HuH-7 (cell line): ENCODE data around the gene RFPL1.

Experiments
- DNase-seq: peaks from one replicate; pipeline ENCODE4 v3.0.0; 2011; ENCODE audit warnings: low spot score

RFPL1 gene

DNA sequence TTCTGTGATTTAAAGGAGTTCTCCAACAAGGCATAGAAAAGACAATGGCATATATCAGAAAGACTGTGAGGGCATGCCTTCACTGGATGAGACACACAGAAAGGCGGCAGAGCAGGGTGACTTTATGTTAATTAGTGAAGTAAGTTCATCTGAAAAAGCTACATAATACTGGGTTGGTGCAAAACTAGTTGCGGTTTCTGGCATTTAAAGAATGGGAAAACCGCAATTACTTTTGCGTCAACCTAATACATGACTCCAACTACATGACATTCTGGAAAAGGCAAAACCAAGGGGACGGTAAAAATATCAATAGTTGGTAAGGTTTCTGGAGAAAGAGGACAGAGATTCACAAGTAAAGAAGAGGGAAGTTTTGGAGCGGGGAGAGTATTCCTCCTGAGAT lies 5.1 kb downstream of the RFPL1 start:
- no peak for DNase-seq

DNA sequence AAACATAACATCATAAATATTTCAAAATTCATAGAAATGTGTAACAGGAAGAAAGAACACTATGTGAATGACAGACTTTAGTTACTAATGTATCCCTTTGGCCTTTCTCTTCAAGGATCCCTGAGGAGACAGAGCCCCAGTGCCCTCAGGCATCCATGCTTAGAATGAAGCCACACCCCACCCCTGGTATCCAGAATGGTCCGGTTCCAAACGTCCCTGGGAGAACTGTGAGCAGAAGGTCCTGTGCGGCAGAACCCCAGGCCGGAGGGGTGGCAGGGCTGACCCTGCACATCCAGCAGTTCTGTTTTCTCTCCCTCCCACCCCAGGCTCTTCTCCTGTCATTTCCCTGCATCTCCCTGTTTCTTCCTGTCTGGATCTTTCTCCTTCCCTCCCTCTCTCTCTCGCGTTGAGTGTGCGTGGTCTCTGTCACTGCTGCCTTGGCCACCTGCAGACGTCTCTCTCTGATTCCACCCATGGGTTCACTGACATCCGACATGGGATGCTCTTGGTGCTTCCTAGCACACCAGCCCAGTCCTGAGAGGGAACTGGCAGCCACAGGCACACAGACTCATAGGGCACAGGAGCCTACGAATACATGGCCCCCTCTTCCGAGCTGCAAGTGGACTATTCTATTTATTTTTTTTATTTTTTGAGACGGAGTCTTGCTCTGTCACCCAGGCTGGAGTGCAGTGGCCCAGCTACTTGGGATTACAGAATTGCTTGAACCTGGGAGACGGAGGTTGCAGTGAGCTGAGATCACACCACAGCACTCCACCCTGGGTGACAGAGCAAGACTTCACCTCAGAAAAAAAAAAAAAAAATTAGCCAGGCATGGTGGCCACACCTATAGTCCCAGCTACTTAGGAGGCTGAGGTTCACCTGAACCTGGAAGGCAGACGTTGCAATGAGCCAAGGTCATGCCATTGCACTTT lies 5.7 kb downstream of the RFPL1 start:
- DNase-seq: no peak

DNA sequence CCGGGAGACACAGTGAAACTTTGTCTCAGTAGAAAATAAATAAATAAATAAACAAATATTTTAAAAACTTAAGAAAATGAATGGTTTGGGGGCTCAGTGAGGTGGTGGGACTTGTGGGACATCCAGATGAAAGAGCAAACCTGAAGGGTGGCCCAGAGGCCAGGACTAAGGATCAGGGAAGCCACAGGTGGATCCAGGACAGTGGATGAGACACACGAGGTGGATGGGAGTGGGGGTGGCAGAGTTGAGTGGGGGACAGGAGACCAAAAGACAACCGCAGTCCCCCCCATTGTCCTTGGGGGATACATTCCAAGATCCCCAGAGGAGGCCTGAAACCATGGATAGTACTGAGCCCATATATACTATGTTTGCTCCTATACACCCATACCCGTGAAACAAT lies 7.1 kb downstream of the RFPL1 start:
- no peak for DNase-seq

DNA sequence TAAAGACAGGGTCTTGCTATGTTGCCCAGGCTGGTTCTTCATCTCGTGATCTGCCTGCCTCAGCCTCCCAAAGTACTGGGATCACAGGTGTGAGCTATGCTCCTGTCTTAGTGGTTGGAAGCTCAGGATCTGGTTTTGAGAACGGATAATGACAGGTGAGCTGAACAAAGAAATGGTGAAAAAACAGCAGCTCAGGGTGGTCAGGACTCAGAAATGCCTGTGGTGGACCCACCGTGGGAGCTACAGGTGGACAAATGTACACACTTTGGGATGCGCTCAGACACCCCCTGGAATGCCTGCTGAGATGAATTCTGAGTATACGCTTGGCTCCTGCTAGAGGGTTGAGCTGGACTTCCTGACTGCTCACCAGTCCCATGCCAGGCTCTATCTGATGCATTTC lies 9.5 kb downstream of the RFPL1 start:
- DNase-seq: no peak

DNA sequence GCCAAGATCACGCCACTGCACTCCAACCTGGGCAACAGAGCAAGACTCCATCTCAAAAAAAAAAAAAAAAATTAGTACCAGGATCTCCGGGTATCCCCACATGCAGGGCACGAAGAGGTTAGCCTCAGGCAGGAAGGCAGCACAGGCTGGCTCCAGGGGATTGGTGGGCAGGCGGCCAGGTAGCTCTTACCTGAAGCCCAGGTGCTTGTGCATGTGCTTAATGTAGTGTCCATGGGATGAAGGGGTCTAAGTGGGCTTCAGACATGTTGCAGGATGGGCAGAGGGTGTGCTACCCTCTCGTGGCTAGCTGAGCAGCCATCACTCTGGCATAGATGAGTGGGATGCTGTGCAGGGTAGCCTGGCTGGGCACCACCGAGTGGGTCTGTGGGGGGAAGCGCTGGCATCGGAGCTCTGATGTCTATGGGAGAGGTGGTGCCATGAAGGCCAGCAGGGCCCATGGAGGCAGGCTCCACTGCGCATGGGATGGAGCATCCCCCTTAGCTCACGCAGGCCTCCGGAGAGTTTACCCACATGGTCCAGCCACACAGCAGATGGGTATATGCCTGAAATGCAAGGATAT lies 11.0 kb downstream of the RFPL1 start:
- DNase-seq: no peak

DNA sequence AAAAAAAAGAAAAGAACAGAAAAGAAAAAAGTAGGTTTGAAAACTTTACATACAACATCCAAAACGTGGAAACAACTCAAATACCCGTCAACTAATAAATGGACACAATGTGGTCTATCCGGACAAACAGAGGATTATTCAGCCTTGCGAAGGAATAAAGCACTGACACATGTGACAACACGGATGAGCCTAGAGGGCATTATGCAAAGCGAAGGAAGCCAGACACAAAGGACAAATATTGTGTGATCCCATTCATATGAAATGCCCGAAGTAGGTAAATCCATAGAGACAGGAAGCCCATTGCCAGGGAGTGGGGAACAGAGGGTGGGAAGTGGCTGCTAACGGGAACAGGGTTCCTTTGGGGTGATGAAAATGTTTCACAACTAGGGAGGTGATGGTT lies 11.8 kb downstream of the RFPL1 start:
- no peak for DNase-seq

DNA sequence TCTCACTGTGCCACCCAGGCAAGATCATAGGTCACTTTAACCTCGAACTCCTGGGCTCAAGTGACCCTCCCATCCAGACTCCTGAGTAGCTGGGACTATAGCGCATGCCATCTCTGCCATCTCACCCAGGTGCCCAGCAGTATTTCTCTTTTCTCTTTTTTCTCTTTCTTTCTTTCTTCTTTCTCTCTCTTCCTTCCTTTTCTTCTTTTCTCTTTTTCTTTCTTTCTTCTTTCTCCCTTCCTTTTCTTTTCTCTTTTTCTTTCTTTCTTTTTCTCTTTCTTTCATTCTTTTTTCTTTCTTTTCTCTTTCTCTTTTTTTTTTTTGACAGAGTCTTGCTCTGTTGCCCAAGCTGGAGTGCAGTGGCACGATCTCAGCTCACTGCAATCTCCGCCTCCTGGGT lies 13.5 kb downstream of the RFPL1 start:
- DNase-seq: no peak

DNA sequence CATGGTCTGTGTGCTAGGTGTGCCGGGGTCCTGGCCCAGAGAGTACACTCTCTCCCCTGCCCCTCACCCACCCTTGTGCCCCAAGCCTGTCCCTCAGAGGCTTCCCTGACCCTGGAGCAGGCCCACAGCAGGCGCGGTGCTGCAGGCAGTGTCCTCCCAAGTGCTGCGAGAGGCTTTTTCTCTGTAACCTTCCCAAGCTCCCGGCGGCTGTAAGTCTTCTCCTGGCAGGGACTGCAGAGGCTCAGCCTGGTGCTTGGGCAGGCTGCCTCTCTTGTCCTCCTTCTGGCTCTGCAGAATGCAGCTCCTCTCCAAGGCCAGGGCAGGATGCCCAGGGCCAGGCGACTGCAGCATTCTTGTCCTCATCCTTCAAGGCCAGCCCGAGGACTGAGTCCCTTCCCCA lies 15.9 kb downstream of the RFPL1 start:
- no peak for DNase-seq

DNA sequence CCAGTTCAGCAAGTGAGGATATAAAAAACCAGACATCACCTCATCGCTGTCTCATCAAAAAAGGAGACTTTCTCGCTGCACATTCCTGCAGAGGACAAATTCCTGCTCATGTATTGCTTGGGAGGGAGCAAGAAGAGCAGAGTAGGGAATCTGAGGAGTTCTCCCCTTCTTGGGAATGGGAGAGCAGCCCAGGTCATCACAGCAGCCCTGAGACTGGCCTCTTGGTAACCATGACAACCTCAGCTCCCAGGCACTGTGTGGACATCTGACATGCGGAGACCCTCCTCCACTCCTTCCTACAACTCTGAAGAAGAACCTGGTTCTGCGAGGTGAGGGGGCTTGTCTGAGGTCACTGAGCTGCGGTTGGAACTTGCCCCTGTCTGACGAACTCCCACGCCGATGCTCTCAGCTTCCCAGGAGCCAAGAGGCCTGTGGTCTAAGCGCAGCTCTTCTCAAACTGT lies 17.9 kb downstream of the RFPL1 start:
- DNase-seq: no peak

DNA sequence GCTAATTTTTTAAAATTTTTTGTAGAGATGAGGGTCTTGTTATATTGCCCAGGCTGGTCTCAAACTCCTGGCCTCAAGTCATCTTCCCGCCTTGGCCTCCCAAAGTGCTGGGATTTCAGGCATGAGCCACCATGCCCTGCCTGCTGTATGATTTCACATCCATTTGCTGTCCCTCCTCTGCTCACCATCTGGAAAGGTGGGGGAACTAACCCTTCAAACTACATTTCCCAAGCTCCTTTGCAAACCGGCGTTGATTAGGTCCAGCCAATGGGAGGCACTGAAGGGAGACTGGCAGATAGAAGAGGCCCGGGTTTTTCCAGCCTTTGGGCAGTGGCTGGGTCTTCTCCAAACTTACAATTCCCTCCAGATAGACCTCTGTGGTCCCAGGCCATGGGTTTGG lies 19.3 kb downstream of the RFPL1 start:
- DNase-seq: peak; percentile 93

DNA sequence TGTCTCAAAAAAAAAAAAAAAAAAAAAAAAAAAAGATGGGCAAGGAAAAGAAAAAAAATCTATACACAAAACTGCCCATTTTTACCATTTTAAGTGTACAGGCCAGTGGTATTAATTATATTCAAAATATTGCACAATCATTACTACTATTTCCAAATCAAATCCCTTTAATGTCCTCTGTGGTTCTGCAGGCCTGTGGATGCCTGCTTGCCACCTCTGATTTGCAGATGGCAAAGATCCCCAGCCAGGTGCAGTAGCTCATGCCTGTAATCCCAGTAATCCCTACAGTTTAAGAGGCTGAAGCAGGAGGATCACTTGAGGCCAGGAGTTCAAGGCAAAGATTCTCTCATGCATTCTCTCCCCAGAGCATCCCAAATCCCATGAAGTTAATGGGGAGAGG lies 20.2 kb downstream of the RFPL1 start:
- no peak for DNase-seq

DNA sequence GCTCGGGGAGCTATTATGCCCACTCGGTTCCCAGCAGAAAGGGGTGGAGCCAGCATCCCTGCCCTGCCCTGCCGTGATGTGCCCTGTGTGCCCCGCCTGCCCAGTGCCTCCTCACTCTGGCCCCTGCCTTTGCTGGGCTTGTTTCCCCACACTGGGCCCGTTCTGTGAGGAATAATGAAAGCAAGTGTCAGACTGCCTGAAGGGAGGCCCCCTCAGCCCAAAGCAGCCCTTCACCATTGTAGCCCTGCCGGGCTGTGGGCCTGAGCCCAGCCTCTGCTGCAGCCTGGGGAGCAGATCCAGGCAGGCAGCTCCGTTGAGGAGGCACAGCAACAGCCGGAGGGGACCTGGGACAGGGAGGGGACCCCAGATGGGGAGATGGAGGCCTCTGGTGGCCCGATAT lies 21.4 kb downstream of the RFPL1 start:
- DNase-seq: no peak

DNA sequence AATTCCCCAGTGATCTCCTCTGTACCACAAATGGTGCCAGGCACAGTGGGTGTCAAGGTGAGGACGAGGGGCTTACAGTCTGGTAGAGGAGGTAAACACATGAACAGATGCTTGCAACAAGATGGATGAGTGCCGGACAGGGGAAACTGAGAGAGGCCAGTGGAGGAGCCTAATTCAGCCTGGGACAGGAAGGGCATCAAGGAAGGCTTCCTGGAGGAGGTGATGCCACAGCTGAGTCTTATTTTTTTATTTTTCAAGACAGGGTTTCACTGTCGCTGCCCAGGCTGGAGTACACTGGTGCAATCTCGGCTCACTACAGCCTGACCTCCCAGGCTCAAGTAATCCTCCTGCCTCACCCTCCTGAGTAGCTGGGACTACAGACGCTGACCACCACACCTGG lies 22.9 kb downstream of the RFPL1 start:
- no peak for DNase-seq

DNA sequence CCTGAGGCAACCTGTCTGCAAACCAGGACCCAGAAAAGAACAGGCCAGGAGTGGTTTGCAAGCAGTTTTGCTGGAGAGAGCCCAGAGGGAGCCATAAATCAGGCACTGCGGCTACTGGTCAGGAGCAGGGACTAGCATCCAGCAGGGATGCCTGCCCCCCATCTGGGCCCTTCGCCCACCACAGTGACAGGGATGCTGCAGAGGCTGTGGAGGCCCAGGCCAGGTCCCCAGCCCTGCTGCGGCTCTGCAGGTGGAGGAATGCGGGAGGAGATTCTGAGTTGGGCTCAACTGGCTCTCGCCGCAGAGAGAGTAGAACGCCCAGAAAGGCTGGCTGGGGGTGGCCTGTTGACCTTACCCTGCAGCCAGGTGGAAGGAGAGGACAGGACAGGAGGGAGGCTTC lies 25.2 kb downstream of the RFPL1 start:
- DNase-seq: no peak

DNA sequence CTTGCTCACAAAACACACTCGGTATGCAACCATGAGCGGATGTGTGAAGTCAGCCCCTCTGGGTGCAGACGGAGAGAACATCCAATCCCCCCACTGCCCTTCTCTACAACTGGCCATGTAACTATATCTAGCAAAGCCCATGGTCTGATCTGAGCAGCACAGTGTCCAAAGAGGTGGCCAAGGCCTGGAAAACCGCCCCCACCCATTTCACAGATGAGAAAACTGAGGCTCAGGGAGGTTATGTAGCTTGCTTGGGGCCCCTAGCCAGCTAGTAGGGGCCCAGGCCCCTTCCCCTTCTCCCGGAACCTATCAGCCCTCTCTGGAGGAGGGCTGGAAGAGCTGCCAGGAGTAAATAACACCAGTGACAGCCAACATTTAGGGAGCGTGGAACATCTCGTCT lies 26.2 kb downstream of the RFPL1 start:
- no peak for DNase-seq

DNA sequence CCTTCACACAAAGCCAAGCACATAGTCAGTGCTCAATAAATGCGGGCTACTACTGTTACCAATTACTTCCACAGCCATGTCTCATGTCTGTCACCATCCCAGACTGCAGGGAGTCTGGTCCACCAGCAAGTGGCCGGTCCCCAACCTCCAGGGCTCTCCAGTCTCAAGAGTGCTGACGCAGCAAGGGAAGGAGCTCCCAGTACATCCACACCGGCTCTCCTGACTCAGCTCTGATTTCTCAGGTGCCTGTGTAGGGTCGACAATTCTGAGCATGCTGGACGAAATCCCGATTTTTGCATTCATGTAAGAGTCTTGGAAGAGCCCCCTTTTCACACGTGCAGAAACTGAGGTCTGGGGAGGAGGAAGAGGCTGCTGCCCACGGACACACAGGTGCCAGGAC lies 31.4 kb downstream of the RFPL1 start:
- peak; percentile 69 for DNase-seq

DNA sequence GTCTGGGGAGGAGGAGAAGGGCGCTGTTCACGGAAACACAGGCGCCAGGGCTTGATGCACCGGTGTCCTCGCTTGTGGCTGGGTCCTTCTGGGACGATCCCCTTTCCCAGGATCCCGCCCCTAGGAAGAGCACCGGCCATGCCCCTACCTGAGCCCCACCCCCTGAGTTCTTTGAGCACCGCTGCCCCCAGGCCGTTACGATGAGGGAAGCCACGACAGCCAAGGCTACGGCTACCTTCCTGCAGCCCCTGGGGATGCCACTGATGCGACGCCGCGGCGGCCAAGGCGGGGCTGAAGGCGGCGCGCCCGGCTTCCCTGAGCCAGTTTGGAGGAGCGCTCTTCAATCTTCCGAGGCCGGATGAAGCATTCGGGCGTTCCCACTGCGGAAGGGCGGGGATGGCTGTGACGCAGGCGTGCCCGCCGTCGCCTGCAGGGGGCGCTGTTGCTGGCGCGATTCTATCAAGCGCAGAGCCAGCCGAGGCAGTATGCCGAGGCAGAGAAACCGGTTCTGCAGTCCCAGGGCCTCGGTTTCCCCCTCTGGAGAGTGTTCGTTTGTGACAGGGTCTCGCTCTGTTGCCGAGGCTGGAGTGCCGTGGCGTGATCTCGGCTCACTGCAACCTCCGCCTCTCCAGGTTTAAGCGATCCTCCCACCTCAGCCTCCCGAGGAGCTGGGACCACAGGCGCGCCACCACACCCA lies 31.9 kb downstream of the RFPL1 start:
- peak; percentile 99 for DNase-seq

DNA sequence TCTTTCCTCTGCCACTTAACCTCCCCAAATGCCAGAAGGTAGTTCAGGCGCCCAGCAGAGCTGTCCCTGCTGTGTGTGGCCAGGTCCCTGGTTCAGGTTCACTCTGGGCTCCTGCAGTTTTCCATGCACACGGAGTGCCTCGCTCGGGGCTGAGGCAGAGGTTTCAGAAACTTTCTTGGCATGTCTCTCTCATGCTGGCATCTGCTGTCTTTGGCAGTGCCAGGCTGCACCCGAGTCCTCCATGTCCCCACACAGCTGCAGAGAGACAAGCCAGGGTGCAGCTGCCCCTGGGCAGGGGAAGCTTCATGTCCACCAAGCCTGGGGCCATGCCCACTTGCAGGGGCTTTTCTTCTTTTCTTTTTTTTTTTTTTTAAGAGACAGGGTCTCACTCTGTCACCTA lies 34.6 kb downstream of the RFPL1 start:
- DNase-seq: no peak

DNA sequence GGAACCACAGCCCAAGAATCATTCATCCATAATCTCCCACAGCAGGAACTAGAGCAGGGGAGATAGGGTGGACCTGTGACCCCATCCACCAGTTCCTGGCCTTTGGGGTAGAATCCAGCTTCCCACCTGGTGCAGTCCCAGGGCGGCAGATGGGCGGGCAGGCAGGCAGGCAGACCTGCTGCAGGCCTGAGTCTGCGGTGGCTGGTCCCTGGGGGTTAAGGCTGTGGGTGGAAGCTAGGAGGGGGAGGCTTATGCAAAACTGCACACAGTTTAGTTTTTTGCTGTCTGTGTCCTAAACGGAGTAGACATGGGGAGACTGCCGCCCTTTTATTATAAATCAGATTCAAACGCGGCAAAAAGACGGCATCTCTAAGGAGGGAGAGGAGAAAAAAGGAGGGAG lies 37.2 kb downstream of the RFPL1 start:
- no peak for DNase-seq

DNA sequence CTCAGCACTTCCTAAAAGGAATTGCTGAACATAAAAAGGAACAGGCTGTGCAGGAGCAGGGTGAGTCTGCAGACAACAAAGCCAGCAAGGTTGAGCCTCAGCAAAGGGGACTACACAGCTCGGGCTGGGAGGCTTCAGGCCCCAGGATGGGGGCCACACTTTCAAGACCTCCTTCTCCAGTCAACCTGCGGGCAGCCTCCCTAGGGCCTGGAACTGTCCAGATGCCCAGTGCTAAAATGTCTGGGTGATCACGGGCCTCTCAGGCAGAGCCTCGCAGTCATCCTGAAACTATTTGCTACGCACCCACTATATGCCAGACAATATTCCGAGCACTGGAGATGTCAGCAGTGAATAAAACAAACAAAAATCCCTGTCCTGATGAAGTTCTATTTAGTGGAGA lies 37.7 kb downstream of the RFPL1 start:
- no peak for DNase-seq

DNA sequence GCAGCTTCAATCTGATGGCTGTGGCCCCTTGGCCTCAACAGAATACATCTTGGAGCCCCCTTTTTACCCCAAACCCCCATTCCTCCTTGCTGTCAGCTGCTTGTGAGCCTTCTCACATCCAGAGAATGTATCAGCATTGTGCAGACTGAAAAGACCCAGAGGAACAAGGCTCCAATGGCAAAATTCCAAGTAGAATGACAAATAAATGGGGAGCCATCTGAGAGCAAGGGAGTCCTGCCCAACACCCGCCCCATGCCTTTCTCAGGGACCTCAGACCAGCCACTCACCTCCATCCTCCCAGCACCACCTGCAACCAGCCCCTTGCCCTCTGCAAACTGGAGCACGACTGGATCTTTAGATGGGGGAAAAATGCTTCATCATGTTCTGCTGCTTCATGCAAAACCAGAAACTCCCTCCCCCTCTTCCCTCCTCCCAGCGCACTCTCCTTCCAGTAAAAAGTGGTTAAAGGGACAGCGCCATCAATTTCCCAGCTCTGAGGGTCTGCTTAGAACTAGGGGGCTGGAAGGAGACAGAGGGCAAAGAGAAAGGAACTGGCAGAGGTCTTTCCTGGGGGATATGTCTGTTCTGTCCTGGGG lies 39.4 kb downstream of the RFPL1 start:
- no peak for DNase-seq

DNA sequence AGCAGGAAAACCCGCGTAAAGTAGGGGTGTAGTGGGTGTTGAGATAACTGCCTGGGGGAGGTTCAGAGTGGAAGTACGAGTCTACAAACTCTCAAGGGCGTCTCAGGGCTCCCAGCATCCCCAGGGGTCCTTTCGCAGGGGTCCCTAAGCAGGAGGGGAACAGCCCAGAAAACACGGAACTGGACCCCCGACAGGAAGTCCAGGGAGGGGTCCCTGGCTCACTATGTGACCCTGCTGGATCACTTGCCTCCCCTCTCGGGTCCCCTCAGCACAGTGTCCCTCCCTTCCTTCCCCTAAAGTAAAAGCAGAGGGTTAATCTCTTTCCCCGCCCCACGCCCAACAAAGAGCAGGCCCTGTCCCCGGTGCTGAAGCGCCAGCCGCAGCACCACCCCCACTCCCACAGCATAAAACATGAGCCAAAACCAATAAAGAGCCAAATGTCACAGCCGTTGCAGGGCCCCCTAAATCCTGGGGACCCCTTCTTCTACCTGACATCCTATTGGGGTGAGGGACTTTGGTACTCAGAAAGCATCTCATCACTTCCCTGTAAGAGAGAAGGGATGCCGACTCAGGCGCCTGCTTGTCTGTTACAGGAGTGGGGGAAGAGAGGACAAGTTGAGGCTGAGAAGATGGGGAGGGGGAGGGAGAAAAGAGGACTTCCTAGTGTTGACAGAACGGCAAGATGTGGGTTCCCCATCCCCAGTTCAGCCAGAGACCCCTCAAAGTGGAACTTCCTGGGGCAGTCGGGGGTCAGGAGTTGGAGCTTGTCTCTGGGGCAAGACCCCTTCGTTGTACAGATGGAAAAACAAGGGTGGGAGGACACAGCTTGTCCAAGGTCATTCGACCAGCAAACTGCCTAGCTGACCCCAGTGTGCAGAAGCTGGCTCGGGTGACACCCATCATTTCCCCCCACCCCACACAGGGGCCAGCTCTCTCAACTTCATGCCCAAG lies 40.2 kb downstream of the RFPL1 start:
- peak; percentile 85 for DNase-seq
